Measurements from ENCODE around the gene WDR33. TPM values are rescaled to one million over a fixed set of nuclear protein-coding genes. Genes with fewer than 3 reads are reported as not detected.
A peak's percentile ranks its signal among the peaks of the same experiment; 100 is the strongest.

WDR33 gene
- 10 to 100 TPM; 33.7 to 76.3 (median 47.5) TPM for total RNA-seq

DNA sequence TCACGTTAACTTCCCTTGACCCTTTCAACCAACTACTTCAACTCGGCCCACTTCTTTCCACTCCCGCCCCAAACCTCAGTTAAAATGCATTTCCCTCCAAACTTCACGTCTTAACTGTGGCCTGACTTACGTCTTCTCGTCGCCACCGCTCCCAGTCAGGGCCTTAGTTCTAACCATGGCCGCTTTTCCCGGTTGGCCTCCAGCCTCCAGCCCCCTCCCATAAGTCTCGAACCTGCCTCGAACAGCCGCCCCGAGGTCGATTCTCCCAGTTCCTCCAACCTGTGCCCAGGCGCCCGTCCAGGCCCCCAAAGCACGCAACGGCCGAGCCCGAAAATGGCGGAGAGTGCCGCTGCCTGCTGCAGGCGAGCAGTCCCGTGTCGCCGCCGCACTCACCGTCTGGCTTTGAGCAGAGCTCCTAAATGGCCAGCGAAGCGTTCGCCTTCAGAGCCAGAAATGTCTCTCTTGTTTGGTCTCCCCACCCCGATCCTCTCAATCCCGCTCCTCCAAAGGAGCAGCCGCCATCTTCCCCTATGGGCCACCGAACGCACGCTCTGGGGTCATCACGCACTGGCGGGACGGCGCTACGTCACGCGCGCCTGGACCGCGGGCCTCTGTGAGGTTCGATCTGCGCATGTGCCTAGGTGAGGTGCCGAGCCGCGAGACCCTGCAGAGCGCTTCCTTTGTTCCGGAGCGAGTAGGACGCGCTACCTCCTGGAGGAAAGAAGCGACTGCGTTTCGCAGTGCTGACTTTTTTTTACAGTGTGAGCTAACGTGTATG, at the start of gene WDR33:
Gene WDR33 (minus strand): TSS at position 553 of the 778 bp plus-strand sequence. CDS start 40,190 bp downstream, outside the sequence.
- 0 to 1% methylated on average over 39 to 51 of the region's 62 CpGs for WGBS, 2 donors
- DNase-seq (peak; percentile 96), ATAC-seq (ENCODE audit: low FRiP score in 2 of 2) (peak; percentile 99)
- Histone ChIP-seq H3K36me3 (no peaks in the 10 kb centered on the region), H3K4me1 (peaks cover 30 to 41% (median 38%) of the 10 kb centered on the region in 4 donors), H3K27me3 (no peaks in the 10 kb centered on the region), H3K27ac (peak within 1 kb of the TSS; percentile 92 to 96 (median 93)), H3K9me3 (no peaks in the 10 kb centered on the region), H3K4me3 (peak within 1 kb of the TSS; percentile 56 to 85 (median 62))
- TF ChIP-seq POLR2AphosphoS5 (IDR thresholded peaks at IDR 0.05) (peak; percentile 90 to 91), EP300 (IDR thresholded peaks at IDR 0.05) (peak in 1 of 4 donors; percentile 13), POLR2A (IDR thresholded peaks at IDR 0.05) (peak in 3 of 4 donors; percentile 76 to 90 (median 81))
- TF ChIP-seq, protein P1, sequence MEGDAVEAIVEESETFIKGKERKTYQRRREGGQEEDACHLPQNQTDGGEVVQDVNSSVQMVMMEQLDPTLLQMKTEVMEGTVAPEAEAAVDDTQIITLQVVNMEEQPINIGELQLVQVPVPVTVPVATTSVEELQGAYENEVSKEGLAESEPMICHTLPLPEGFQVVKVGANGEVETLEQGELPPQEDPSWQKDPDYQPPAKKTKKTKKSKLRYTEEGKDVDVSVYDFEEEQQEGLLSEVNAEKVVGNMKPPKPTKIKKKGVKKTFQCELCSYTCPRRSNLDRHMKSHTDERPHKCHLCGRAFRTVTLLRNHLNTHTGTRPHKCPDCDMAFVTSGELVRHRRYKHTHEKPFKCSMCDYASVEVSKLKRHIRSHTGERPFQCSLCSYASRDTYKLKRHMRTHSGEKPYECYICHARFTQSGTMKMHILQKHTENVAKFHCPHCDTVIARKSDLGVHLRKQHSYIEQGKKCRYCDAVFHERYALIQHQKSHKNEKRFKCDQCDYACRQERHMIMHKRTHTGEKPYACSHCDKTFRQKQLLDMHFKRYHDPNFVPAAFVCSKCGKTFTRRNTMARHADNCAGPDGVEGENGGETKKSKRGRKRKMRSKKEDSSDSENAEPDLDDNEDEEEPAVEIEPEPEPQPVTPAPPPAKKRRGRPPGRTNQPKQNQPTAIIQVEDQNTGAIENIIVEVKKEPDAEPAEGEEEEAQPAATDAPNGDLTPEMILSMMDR (IDR thresholded peaks at IDR 0.05): peak in 4 of 6 experiments; percentile 24 to 47 (median 37)

DNA sequence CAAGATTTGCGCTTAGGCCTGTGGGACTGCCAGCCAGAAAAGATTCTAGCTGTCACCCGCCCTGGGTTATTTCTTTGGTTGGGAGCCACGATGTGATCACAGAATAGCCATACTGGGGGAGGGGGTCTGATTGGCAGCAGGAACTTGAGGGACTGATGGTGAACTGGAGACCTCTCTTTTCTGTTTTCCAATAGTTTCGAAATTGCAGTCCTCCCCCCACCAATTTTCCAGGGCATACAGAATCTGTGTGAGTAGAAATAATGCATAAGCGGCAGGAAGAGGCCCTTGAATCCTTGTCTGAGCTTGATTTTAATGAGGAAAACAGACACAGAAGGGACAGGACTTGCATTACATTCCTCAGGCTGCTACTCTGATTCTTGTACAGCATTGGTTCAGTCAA, 49.2 kb upstream of the WDR33 start:
- 53 to 56% methylated on average over 5 of the region's 5 CpGs for WGBS, 2 donors
- DNase-seq: no peak
- H3K4me1 ChIP-seq: peaks cover 15 to 37% (median 22%) of the 10 kb centered on the region in 4 donors
- peaks cover 11 to 23% (median 17%) of the 10 kb centered on the region in 4 donors for H3K36me3 ChIP-seq
- no peak overlapping the region for H3K4me3 ChIP-seq
- TF ChIP-seq POLR2A (IDR thresholded peaks at IDR 0.05): no peak
- no peak for TF ChIP-seq EP300 (IDR thresholded peaks at IDR 0.05)
- TF ChIP-seq, protein P1 (IDR thresholded peaks at IDR 0.05): no peak
- TF ChIP-seq POLR2AphosphoS5 (IDR thresholded peaks at IDR 0.05): no peak
- no peak for ATAC-seq (ENCODE audit: low FRiP score in 2 of 2)
- no peak overlapping the region for H3K27ac ChIP-seq
- H3K9me3 ChIP-seq: no peaks in the 10 kb centered on the region
- H3K27me3 ChIP-seq: no peaks in the 10 kb centered on the region

DNA sequence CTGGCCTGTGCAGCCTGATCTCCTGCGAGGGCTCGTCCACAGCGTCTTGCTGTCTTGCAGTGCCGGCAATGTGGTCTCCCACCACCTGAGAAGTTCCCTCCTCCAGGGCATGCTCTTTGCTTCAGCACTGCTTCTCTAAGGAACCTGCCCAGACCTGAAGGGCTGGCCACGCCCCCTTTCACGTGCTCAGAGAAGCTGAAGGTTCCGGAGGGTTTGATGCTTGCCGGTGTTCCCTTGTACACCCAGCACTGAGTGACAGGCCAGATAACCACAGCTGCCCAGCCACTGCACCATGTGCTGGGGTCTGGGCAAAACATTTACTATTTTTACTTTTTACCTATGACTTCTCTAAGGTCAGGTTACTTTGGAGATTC, 48.7 kb upstream of the WDR33 start:
- DNase-seq (peak in 1 of 2 donors; percentile 83), ATAC-seq (ENCODE audit: low FRiP score in 2 of 2) (peak in 1 of 2 donors; percentile 57)
- Histone ChIP-seq H3K36me3 (peaks cover 7 to 19% (median 14%) of the 10 kb centered on the region in 4 donors), H3K9me3 (no peaks in the 10 kb centered on the region), H3K27ac (no peak overlapping the region), H3K4me1 (peaks cover 15 to 38% (median 22%) of the 10 kb centered on the region in 4 donors), H3K27me3 (no peaks in the 10 kb centered on the region), H3K4me3 (no peak overlapping the region)
- TF ChIP-seq, protein P1 (IDR thresholded peaks at IDR 0.05): no peak
- TF ChIP-seq POLR2AphosphoS5 (IDR thresholded peaks at IDR 0.05): no peak
- no peak for TF ChIP-seq EP300 (IDR thresholded peaks at IDR 0.05)
- TF ChIP-seq POLR2A (IDR thresholded peaks at IDR 0.05): no peak
- WGBS, 2 donors: 11 to 23% methylated on average over 7 to 8 of the region's 8 CpGs

DNA sequence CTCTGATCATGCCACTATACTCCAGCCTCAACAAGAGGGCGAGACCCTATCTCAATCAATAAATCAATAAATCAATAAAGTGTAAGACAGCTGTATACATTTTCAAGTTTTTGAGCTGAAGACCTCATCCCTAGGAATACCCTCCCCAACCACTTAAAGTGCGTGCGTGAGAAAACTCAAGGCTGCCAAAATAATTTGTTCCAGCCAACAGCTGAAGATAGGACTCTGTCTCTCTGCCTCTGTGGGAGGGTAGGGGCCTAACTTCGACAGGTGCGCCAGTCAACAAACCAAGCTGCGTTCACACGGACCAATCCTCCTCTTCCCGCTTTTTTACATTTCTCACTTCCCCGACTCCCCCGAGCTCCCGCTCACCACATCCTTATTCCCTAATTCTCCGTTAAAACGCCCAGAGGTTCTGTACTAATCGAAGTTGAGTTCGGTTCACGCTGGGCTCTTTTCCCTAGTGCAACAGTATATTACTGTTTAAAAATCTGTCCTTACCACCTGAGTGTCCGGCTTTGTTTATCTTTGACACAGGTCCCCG, 46.4 kb upstream of the WDR33 start:
- peaks cover 15 to 47% (median 24%) of the 10 kb centered on the region in 4 donors for H3K4me1 ChIP-seq
- ATAC-seq (ENCODE audit: low FRiP score in 2 of 2) (no peak), DNase-seq (no peak)
- H3K9me3 ChIP-seq: no peaks in the 10 kb centered on the region
- peak overlapping the region; percentile 78 to 87 (median 84) for H3K27ac ChIP-seq
- peak overlapping the region; percentile 80 to 95 (median 87) for H3K4me3 ChIP-seq
- H3K27me3 ChIP-seq: no peaks in the 10 kb centered on the region
- 4% methylated on average over 17 to 18 of the region's 18 CpGs for WGBS, 2 donors
- TF ChIP-seq EP300 (IDR thresholded peaks at IDR 0.05) (no peak), POLR2A (IDR thresholded peaks at IDR 0.05) (no peak), POLR2AphosphoS5 (IDR thresholded peaks at IDR 0.05) (no peak)
- TF ChIP-seq, protein P1 (IDR thresholded peaks at IDR 0.05): no peak
- H3K36me3 ChIP-seq: peaks cover 0 to 4% (median 0%) of the 10 kb centered on the region in 4 donors
